ENCODE data around the gene MAGI3. TPM values are rescaled to one million over a fixed set of nuclear protein-coding genes. Genes with fewer than 3 reads are reported as not detected.

The MAGI3 gene
- total RNA-seq, 4 donors from 2014 or later = 14.4 to 28.2 (median 24.4) TPM

- no peak overlapping the region for H3K27ac ChIP-seq
These were observed 61.4 kb downstream of the MAGI3 start for GRCh38 chr1:113451710-113452109.

DNA sequence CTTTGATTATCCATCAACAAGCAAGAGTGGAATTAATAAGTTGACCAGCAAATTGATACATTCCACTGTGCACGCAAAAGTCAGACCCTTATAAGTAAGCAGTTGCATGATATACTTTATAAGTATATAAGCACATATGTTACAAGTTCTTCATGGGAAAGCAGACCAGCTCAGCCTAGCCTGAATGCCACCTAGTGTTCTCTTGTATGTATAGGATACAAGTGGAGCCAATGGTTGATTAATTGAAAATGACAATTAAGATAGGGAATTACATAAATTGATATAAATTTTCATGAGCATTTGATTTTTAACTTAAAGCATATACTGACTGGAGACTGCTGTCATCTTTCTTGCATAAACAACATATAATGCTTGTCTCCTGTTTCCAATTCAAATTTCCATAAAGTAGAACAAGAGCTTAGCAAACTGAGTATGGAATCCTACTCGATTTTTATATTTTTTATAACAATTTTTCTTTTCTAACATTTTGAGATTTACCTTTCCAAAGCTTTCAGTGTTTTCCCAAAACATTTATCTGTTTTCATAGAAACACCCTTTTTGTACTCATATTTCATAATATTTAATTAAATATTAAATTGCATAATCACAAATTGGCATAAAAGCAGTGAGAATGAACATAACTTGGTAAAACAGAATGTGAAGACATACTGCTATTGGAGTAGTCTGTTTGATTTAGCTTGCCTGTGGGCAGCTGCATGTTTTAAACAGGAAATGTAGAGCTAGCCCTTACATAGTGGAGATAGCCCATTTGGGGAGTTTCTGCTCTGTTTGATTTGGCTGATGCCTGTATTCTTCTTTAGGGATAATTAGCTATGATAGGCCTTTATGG, 62.8 kb downstream of the MAGI3 start:
- 47 to 48% methylated on average over 2 of the region's 2 CpGs for WGBS, 2 donors
- H3K27ac ChIP-seq = peak overlapping the region in 3 of 4 donors; percentile 4 to 41 (median 30)
- intact Hi-C loops (cut with DNase I) = no loop called here

More at GRCh38 chr1:113451710-113452109, 61.4 kb downstream of the MAGI3 start:
- Histone ChIP-seq H3K9me3 (no peaks in the 10 kb centered on the region), H3K4me3 (no peak overlapping the region), H3K36me3 (no peaks in the 10 kb centered on the region), H3K4me1 (peaks cover 5 to 38% (median 12%) of the 10 kb centered on the region in 3 donors), H3K27me3 (no peaks in the 10 kb centered on the region)
- intact Hi-C loops (cut with DNase I) = no loop called here
- DNase-seq = no peak
- WGBS, 2 donors = 0% methylated on average over 1 of the region's 1 CpG
- TF ChIP-seq CTCF (IDR thresholded peaks at IDR 0.05) (no peak), POLR2A (IDR thresholded peaks at IDR 0.05) (no peak)

DNA sequence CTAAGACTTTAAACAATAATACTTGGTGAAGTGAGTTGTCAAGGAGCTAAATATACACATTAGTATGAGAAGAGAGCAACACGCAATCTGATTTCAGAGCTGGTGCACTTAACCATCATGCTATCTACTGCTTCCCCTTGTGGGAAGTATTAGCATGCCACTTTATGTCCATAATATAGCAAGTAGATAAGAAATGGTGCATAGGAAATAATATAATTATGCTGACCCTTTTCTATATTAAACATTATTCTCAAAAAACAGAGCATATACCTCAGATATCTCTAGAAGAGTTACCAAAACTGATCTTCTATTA, 63.4 kb downstream of the MAGI3 start:
- 36 to 53% methylated on average over 1 of the region's 1 CpG for WGBS, 2 donors
- peak overlapping the region in 3 of 4 donors; percentile 4 to 41 (median 30) for H3K27ac ChIP-seq
- no peaks in the 10 kb centered on the region for H3K36me3 ChIP-seq
- H3K4me3 ChIP-seq = no peak overlapping the region
- no peaks in the 10 kb centered on the region for H3K27me3 ChIP-seq
- H3K4me1 ChIP-seq = peaks cover 5 to 56% (median 17%) of the 10 kb centered on the region in 3 donors
- no peaks in the 10 kb centered on the region for H3K9me3 ChIP-seq
- DNase-seq = no peak
- TF ChIP-seq POLR2A (IDR thresholded peaks at IDR 0.05) (no peak), CTCF (IDR thresholded peaks at IDR 0.05) (peak in 2 of 6 experiments; percentile 11 to 22)
- intact Hi-C loops (cut with DNase I) = no loop called here

More for the DNA sequence above, 62.8 kb downstream of the MAGI3 start:
- TF ChIP-seq POLR2A (IDR thresholded peaks at IDR 0.05) (no peak), CTCF (IDR thresholded peaks at IDR 0.05) (peak in 5 of 6 experiments; percentile 39 to 67 (median 43))
- Histone ChIP-seq H3K4me1 (peaks cover 5 to 51% (median 17%) of the 10 kb centered on the region in 3 donors), H3K36me3 (no peaks in the 10 kb centered on the region), H3K4me3 (no peak overlapping the region), H3K27me3 (no peaks in the 10 kb centered on the region), H3K9me3 (no peaks in the 10 kb centered on the region)
- no peak for DNase-seq

DNA sequence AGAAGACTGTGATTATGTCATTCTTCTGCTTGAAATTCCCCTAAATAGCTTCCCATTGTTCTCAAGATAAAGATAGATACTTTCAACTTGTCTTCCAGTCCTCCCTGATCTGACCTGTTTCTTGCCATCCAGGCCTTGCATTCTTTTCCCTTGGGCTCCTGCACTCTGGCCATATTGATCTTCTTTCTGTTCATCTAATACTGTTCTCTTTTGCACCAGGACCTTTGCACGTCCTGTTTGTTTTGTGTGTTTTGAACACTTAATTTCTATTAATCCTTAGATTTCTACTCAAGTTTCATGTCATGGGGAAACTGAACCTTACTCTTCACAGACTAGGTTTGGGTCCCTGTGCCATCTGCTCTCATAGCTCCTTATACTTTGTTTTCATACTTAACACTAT, 65.1 kb downstream of the MAGI3 start:
- Histone ChIP-seq H3K27me3 (no peaks in the 10 kb centered on the region), H3K9me3 (no peaks in the 10 kb centered on the region), H3K36me3 (no peaks in the 10 kb centered on the region), H3K4me3 (no peak overlapping the region), H3K4me1 (peaks cover 5 to 64% (median 17%) of the 10 kb centered on the region in 3 donors), H3K27ac (no peak overlapping the region)
- intact Hi-C loops (cut with DNase I) = no loop called here
- no peak for DNase-seq
- TF ChIP-seq CTCF (IDR thresholded peaks at IDR 0.05) (no peak), POLR2A (IDR thresholded peaks at IDR 0.05) (no peak)
- WGBS, 2 donors = 78 to 79% methylated on average over 1 of the region's 1 CpG

GRCh38 chr1:113456967-113457366, 66.7 kb downstream of the MAGI3 start:
- intact Hi-C loops (cut with DNase I) = no loop called here
- Histone ChIP-seq H3K27me3 (no peaks in the 10 kb centered on the region), H3K27ac (peak overlapping the region in 3 of 4 donors; percentile 56 to 73 (median 63)), H3K36me3 (no peaks in the 10 kb centered on the region), H3K4me3 (peak overlapping the region in 1 of 4 donors; percentile 29), H3K9me3 (no peaks in the 10 kb centered on the region), H3K4me1 (peaks cover 5 to 58% (median 12%) of the 10 kb centered on the region in 3 donors)
- TF ChIP-seq CTCF (IDR thresholded peaks at IDR 0.05) (no peak), POLR2A (IDR thresholded peaks at IDR 0.05) (no peak)
- DNase-seq = no peak
- 12 to 16% methylated on average over 2 of the region's 2 CpGs for WGBS, 2 donors
